NCI-H2029 (cell line): ENCODE data around the gene ODF2L.
"Not testable (repeated sequence)": the region's sequence is repeated elsewhere in the genome, so short reads cannot be mapped to it uniquely, and the experiment has no call there.

Source experiments
- DNase-seq: peaks from one replicate; lab custom pipeline; 2025; lab: John Stamatoyannopoulos, UW

Gene ODF2L

GRCh38 chr1:86387916-86388627, 8.1 kb downstream of the ODF2L start:
- DNase-seq, result no peak

GRCh38 chr1:86382878-86383277, 13.2 kb downstream of the ODF2L start:
- DNase-seq, result no peak

DNA sequence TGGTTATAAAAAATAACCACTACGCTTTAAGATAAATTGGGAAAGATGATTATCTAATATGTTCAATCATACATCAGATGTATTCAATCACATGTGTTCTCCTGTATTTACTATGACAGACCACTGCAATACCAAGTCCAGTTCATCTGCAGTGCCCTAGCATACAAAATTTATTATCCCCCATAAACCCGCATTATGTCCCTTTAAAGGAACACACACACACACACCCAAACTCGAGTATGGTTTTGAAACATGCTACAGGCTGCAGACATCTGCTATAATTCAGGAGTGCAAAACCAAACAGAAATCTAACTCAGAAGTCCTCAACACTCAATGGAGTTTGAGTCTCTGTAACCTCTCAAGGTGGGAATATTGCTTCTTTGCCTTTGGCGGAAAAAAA, 14.9 kb downstream of the ODF2L start:
- no peak for DNase-seq

GRCh38 chr1:86380257-86380861, 15.8 kb downstream of the ODF2L start:
- DNase-seq, result peak; percentile 31

DNA sequence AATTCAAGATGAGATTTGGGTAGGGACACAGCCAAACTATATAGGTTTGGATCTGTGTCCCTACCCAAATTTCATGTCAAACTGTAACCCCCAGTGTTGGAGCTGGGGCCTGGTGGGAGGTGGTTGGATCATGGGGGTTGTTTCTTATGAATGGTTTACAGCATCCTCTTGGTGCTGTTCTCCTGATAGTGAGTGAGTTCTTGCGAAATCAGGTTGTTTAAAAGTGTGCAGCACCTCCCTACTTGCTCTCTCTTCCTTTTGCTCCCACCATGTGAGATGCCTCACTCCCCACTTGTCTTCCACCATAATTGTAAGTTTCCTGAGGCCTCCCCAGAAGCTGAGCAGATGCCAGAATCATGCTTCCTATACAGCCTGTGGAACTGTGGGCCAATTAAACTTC, 17.3 kb downstream of the ODF2L start:
- no peak for DNase-seq

GRCh38 chr1:86377341-86377740, 18.8 kb downstream of the ODF2L start:
- no peak for DNase-seq

- no peak for DNase-seq
Measured at GRCh38 chr1:86375688-86376087, 20.4 kb downstream of the ODF2L start.

- no peak for DNase-seq
Measured at GRCh38 chr1:86370601-86371022, 25.5 kb downstream of the ODF2L start.

DNA sequence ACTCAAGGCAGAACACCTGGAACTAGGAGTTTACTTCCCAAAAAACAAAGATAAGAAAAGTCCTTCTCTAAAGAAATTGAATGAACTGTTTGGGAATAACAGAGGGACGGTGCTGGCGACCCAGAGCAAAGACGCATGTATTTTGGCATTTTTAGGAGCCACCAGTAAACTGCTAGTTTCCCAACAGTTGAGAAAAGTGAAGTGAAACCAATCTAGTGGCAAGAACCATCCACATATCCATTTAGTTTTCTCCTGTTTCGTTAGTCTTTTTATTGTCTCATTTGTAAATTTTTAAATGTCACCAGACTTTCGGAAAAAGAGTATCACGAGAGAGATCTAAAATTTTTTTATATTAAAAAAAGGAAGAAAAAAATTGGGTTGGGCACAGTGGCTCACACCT, 30.2 kb downstream of the ODF2L start:
- no peak for DNase-seq

DNA sequence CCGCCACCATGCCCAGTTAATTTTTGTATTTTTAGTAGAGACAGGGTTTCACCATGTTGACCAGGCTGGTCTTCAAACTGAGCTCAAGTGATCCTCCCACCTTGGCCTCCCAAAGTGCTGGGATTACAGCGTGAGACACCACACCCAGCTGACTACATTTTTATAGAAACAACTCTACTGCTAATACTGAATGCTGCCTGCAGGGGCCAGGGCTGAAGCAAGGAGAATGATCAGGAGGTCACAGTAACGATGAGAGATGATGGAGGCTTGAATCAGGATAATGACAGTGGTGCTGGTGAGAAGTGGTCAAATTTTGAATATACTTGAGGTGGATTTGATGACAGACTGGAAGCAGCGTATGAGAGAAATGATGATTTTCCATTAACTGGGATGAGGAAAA, 33.3 kb downstream of the ODF2L start:
- DNase-seq, result no peak

GRCh38 chr1:86357796-86358195, 38.3 kb downstream of the ODF2L start:
- DNase-seq, result no peak

- DNase-seq, result no peak
Measured at GRCh38 chr1:86356247-86356646, 39.9 kb downstream of the ODF2L start.

- no peak for DNase-seq
Measured at GRCh38 chr1:86352086-86352485, 44.0 kb downstream of the ODF2L start.

- DNase-seq, result not testable (repeated sequence)
Measured at GRCh38 chr1:86350230-86350629, 45.9 kb downstream of the ODF2L start.

GRCh38 chr1:86346388-86346787, 49.7 kb downstream of the ODF2L start:
- DNase-seq, result no peak

- DNase-seq, result no peak
Measured at GRCh38 chr1:86345042-86345441, 51.1 kb downstream of the ODF2L start.

GRCh38 chr1:86339906-86340305, 56.2 kb downstream of the ODF2L start:
- no peak for DNase-seq

DNA sequence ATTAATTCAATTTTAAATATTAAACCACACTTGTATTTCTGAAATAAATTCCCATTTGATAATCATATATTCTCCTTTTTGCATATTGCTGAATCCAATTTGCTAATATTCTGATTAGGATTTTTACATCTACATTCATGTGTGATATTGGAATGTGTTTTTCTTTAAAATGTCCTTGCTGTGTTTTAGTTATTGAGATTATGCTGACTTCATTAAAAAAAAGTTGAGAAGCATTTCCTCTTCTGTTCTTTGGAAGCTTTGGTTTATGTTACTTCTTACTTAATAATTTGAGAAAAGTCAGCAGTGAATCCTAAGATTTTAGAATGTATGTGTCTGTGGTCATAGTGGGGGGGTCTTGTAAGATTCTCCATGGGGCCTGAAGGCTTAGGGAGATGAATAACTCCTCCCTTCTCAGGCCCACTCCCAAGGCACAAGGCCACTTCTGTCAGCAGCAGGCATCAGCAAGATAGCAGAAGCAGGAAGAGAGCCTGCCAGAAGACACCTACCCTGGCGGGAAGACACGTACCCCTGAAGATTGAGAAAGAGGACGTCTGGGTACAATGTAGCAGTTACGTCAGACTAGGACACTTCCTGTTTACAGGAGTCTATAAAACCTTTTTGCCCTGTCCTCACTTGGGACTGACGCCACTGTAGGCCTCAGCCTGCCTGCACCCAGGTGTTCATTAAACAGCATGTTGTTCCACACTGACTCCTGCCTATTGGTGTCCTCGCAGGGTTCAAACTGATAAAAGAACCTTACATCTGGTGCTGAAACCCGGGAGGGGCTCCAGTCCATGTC, 56.9 kb downstream of the ODF2L start:
- DNase-seq, result no peak

- no peak for DNase-seq
Measured at GRCh38 chr1:86335916-86336315, 60.2 kb downstream of the ODF2L start.

DNA sequence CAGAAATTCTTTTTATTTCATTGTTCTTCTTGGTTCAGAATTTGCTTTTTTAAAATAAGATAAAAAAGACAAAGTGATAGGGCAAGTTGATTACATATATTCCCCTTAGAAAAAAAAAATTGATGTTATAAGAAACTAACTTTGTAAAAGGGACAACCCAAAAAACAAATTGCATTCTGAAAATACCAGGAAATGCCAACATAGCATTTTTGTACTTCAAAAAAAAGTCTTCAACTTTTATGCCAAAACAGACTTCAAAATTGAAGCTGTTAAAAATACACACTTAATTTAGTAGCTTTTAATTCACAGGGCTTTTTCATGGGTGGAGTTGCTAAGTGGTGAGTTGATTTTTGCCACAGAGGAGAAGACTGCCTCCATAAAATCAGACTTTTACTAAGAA, 70.9 kb downstream of the ODF2L start:
- no peak for DNase-seq

DNA sequence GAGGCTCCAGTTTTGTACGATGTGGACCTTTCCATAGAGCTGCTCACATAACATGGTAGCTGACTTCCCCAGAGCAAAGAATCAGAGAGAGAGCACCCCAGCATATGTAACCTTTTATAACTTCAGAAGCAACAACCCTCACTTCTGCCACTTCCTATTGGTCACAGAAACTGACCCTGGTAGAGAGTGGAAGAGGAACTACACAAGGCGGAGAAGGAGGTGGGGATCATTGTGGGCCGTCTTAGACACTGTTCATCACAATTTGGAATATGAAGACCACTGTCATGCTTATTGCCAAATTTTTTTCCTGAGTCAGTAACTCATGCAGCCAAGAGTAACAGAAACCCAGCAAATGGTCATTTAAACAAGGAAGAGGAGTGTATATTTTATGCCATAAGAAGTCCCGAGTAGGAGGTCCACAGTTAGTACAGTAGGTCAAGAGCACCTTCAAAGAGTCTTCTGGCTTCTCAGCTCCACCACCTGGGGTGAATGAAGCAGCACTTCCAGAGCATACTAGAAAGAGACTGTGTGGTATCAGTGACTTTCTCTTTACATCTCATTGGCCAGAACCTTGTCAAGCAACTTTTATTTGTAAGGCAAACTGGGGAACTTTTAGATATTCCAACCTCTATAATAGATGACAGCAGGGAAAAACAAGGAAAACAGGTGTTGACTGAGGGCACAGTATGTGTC, 71.8 kb downstream of the ODF2L start:
- no peak for DNase-seq

- DNase-seq, result no peak
Measured at GRCh38 chr1:86322241-86322640, 73.9 kb downstream of the ODF2L start.

DNA sequence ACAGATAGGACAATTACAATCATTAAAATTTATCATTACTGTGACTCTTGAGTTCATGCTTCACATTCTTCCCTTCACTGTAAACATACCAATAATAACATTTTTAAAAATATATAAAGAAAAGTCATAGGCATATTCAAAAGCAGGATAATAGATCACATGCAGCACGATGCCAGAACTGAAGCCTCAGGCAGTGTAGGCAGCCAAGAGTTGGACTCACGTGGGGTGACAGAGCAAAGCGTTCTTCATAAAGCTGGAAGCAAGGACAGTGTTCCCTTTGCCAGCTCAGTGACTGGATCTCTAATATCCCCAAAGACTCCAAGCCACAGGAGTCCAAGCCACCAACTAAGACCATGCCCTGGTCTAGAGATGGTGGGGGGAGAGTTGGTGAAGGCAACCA, 77.7 kb downstream of the ODF2L start:
- no peak for DNase-seq
